HCT116 (cell line): ENCODE measurements around the gene NACC2.

Experiments used
- CEBPB ChIP-seq: IDR thresholded peaks from 2 replicates; pipeline ENCODE4 v1.6.1; 2012; ENCODE audit warnings: low read depth
- EZH2 ChIP-seq: fragments of 200-600 bp; sonication (generic); IDR thresholded peaks from 2 replicates; pipeline ENCODE4 v1.6.1; 2017; ENCODE audit warnings: antibody characterized with exemption, mixed run types
- EZH2phosphoT487 ChIP-seq: fragments of 200-600 bp; IDR thresholded peaks from 2 replicates; pipeline ENCODE4 v1.6.1; 2018; ENCODE audit warnings: antibody characterized with exemption, borderline replicate concordance
- FOSL1 ChIP-seq: IDR thresholded peaks from 2 replicates; pipeline ENCODE4 v1.6.1; 2012; ENCODE audit warnings: low read depth
- JUND ChIP-seq: IDR thresholded peaks from 2 replicates; pipeline ENCODE4 v1.6.1; 2012
- POLR2A ChIP-seq: IDR thresholded peaks from 2 replicates; pipeline ENCODE4 v1.7.0; 2011; ENCODE audit warnings: borderline replicate concordance; ENCODE audit not compliant: insufficient read depth, insufficient read length; ENCODE audit errors: extremely low read depth
- POLR2AphosphoS5 ChIP-seq: IDR thresholded peaks from 2 replicates; pipeline ENCODE4 v1.6.1; 2011; ENCODE audit warnings: mild to moderate bottlenecking, low read depth, low read length, moderate library complexity
- RAD21 ChIP-seq: IDR thresholded peaks from 2 replicates; pipeline ENCODE4 v1.6.1; 2012; ENCODE audit warnings: low read depth, mild to moderate bottlenecking
- REST ChIP-seq: IDR thresholded peaks from 2 replicates; pipeline ENCODE4 v1.6.1; 2012; ENCODE audit warnings: low read depth
- SIN3A ChIP-seq: IDR thresholded peaks from 2 replicates; pipeline ENCODE4 v1.6.1; 2012; ENCODE audit warnings: low read depth
- SP1 ChIP-seq: IDR thresholded peaks from 2 replicates; pipeline ENCODE4 v1.6.1; 2012; ENCODE audit warnings: low read depth
- TF ChIP-seq, protein P1 (sequence below), 3 experiments: fragments of 200-600 bp in 1 of 3; sonication (generic) in 1 of 3; IDR thresholded peaks in 2 of 3; conservative IDR thresholded peaks in 1 of 3; 2 replicates each; pipeline ENCODE4 v1.5.1; 2012 to 2017; ENCODE audit warnings: low read depth in 2 of 3, low read length in 2 of 3, antibody characterized with exemption in 1 of 3, borderline replicate concordance in 1 of 3, control low read depth in 1 of 3, mild to moderate bottlenecking in 1 of 3, mixed read lengths in 1 of 3, mixed run types in 1 of 3, moderate library complexity in 1 of 3; ENCODE audit not compliant: insufficient read depth in 1 of 3
- TF ChIP-seq, protein P2 (sequence below): IDR thresholded peaks from 2 replicates; pipeline ENCODE4 v1.6.1; 2012
- TF ChIP-seq, protein P3 (sequence below): IDR thresholded peaks from 2 replicates; pipeline ENCODE4 v1.6.1; 2012

- TF ChIP-seq, protein P1, sequence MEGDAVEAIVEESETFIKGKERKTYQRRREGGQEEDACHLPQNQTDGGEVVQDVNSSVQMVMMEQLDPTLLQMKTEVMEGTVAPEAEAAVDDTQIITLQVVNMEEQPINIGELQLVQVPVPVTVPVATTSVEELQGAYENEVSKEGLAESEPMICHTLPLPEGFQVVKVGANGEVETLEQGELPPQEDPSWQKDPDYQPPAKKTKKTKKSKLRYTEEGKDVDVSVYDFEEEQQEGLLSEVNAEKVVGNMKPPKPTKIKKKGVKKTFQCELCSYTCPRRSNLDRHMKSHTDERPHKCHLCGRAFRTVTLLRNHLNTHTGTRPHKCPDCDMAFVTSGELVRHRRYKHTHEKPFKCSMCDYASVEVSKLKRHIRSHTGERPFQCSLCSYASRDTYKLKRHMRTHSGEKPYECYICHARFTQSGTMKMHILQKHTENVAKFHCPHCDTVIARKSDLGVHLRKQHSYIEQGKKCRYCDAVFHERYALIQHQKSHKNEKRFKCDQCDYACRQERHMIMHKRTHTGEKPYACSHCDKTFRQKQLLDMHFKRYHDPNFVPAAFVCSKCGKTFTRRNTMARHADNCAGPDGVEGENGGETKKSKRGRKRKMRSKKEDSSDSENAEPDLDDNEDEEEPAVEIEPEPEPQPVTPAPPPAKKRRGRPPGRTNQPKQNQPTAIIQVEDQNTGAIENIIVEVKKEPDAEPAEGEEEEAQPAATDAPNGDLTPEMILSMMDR (IDR thresholded peaks at IDR 0.05 in 2 of 3, conservative IDR thresholded peaks at IDR 0.05 in 1 of 3; ENCODE audit: borderline replicate concordance in 1 of 3, insufficient read depth in 1 of 3, low read depth in 2 of 3, low read length in 2 of 3): no peak
- no peak for TF ChIP-seq POLR2A
- TF ChIP-seq REST: no peak
- TF ChIP-seq EZH2: no peak
- no peak for TF ChIP-seq SIN3A
- TF ChIP-seq POLR2AphosphoS5: no peak
- no peak for TF ChIP-seq CEBPB
- TF ChIP-seq, protein P2, sequence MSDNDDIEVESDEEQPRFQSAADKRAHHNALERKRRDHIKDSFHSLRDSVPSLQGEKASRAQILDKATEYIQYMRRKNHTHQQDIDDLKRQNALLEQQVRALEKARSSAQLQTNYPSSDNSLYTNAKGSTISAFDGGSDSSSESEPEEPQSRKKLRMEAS: no peak
- no peak for TF ChIP-seq JUND
- TF ChIP-seq RAD21: no peak
- TF ChIP-seq, protein P3, sequence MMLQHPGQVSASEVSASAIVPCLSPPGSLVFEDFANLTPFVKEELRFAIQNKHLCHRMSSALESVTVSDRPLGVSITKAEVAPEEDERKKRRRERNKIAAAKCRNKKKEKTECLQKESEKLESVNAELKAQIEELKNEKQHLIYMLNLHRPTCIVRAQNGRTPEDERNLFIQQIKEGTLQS: no peak
- no peak for TF ChIP-seq EZH2phosphoT487
- no peak for TF ChIP-seq FOSL1
- no peak for TF ChIP-seq SP1
These were observed 8.8 kb upstream of the NACC2 start for GRCh38 chr9:136103651-136104487.
